Liver (tissue), 3 donors: Measurements from ENCODE around the gene NMS.

ENCODE experiments used
- EGR1 ChIP-seq, 2 donors: IDR thresholded peaks; 2 replicates each; pipeline ENCODE4 v1.6.1; 2016 to 2018; ENCODE audit warnings: antibody characterized with exemption in 2 of 2, low read depth in 2 of 2
- FOXA1 ChIP-seq: IDR thresholded peaks from 2 replicates; pipeline ENCODE4 v1.6.1; 2016; ENCODE audit warnings: antibody characterized with exemption
- HNF4A ChIP-seq, 2 donors: conservative IDR thresholded peaks; 2 replicates each; pipeline ENCODE4 v1.6.1; 2016; ENCODE audit warnings: antibody characterized with exemption in 2 of 2, mild to moderate bottlenecking in 2 of 2
- JUND ChIP-seq, 2 donors: IDR thresholded peaks; 2 replicates each; pipeline ENCODE4 v1.6.1; 2016; ENCODE audit warnings: antibody characterized with exemption in 2 of 2
- SP1 ChIP-seq: IDR thresholded peaks from 2 replicates; pipeline ENCODE4 v1.6.1; 2018; ENCODE audit warnings: antibody characterized with exemption, mild to moderate bottlenecking
- YY1 ChIP-seq: IDR thresholded peaks from 2 replicates; pipeline ENCODE4 v1.6.1; 2016; ENCODE audit warnings: antibody characterized with exemption, mild to moderate bottlenecking
- TF ChIP-seq, protein P1 (sequence below): fragments of 150-350 bp; IDR thresholded peaks from 2 replicates; pipeline ENCODE4 v1.5.1; 2017; ENCODE audit warnings: improper control_type of control experiment, low read depth, low read length; ENCODE audit not compliant: missing input control
- TF ChIP-seq, protein P2 (sequence below): IDR thresholded peaks from 2 replicates; pipeline ENCODE4 v1.6.1; 2016; ENCODE audit warnings: antibody characterized with exemption
- donor health status: healthy.
- donor health status: healthy.

- TF ChIP-seq SP1 (no peak), EGR1 (IDR thresholded peaks at IDR 0.05; ENCODE audit: low read depth in 2 of 2) (no peak), JUND (IDR thresholded peaks at IDR 0.05) (no peak), FOXA1 (no peak), HNF4A (conservative IDR thresholded peaks at IDR 0.05) (no peak), YY1 (no peak)
- TF ChIP-seq, protein P1, sequence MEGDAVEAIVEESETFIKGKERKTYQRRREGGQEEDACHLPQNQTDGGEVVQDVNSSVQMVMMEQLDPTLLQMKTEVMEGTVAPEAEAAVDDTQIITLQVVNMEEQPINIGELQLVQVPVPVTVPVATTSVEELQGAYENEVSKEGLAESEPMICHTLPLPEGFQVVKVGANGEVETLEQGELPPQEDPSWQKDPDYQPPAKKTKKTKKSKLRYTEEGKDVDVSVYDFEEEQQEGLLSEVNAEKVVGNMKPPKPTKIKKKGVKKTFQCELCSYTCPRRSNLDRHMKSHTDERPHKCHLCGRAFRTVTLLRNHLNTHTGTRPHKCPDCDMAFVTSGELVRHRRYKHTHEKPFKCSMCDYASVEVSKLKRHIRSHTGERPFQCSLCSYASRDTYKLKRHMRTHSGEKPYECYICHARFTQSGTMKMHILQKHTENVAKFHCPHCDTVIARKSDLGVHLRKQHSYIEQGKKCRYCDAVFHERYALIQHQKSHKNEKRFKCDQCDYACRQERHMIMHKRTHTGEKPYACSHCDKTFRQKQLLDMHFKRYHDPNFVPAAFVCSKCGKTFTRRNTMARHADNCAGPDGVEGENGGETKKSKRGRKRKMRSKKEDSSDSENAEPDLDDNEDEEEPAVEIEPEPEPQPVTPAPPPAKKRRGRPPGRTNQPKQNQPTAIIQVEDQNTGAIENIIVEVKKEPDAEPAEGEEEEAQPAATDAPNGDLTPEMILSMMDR, result no peak
- TF ChIP-seq, protein P2, sequence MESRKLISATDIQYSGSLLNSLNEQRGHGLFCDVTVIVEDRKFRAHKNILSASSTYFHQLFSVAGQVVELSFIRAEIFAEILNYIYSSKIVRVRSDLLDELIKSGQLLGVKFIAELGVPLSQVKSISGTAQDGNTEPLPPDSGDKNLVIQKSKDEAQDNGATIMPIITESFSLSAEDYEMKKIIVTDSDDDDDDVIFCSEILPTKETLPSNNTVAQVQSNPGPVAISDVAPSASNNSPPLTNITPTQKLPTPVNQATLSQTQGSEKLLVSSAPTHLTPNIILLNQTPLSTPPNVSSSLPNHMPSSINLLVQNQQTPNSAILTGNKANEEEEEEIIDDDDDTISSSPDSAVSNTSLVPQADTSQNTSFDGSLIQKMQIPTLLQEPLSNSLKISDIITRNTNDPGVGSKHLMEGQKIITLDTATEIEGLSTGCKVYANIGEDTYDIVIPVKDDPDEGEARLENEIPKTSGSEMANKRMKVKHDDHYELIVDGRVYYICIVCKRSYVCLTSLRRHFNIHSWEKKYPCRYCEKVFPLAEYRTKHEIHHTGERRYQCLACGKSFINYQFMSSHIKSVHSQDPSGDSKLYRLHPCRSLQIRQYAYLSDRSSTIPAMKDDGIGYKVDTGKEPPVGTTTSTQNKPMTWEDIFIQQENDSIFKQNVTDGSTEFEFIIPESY, result no peak
Observed at GRCh38 chr2:100518801-100519200, 48.5 kb downstream of the NMS start.
